ENCODE results near the gene RUNDC1.

DNA sequence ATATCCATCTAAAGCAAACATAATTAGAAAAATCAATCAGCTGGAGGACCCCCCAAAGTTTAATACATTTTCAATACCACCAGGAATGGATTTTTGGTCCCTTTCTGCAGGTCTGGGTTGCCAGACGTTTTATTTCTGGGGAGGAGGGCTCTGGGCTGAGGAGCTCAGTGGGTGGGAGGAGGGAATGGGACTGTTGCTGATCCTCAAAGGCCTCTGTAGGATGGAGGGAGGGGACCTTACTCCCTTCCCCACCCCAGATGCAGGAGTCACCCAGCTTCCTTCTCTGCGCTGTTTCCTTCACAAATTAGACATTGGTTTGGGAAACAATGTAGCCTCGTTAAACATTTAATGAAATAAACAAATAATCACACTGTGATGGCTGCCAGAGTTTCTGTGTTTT, 51.3 kb downstream of the RUNDC1 start:
- TF ChIP-seq CTCF (IDR thresholded peaks at IDR 0.05; ENCODE audit: insufficient read depth, low read length, poor library complexity, severe bottlenecking) (no peak), EZH2phosphoT487 (conservative IDR thresholded peaks at IDR 0.05; ENCODE audit: low read length) (no peak)

All from SU-DHL-6 (cell line).